Stimulated activated CD8-positive, alpha-beta memory T cell treated with anti-CD3 and anti-CD28 coated beads, Interleukin-15, amount 100 ng/mL, for 48 hours (primary cell): ENCODE measurements around the gene PCNX2.

Source experiments
- DNase-seq, 2 donors: peaks; one replicate each; pipeline ENCODE4 v3.0.0-alpha.2; 2020; ENCODE audit warnings: low read depth in 2 of 2

PCNX2 gene

GRCh38 chr1:233295237-233295974 is at the start of gene PCNX2:
Gene PCNX2, minus strand, starts transcription at chr1:233295725. Its CDS starts 247 bp downstream, at chr1:233295478.
- peak; percentile 54 to 68 for DNase-seq

GRCh38 chr1:233343262-233343661 is 47.7 kb upstream of the PCNX2 start:
- DNase-seq = no peak

DNA sequence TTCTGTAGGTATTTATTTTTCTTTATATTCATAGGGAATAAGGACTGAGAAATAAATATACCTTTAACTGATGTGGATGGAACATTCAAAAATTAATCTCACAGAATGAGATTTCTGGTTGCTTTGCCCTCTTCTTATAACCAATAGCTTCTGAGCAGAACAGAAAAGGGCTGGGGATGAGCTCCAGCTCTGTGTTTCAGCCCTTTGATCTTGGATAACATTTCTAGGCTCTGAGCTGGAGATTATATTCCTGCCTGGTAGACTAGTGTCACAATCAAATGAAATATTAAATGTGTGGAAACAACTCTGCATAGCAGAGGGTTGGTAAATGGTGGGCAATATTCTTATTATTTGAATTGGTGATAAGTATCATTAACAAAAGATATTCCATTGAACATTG is 46.6 kb upstream of the PCNX2 start:
- no peak for DNase-seq

- no peak for DNase-seq
Measured at GRCh38 chr1:233340966-233341516, 45.5 kb upstream of the PCNX2 start.

DNA sequence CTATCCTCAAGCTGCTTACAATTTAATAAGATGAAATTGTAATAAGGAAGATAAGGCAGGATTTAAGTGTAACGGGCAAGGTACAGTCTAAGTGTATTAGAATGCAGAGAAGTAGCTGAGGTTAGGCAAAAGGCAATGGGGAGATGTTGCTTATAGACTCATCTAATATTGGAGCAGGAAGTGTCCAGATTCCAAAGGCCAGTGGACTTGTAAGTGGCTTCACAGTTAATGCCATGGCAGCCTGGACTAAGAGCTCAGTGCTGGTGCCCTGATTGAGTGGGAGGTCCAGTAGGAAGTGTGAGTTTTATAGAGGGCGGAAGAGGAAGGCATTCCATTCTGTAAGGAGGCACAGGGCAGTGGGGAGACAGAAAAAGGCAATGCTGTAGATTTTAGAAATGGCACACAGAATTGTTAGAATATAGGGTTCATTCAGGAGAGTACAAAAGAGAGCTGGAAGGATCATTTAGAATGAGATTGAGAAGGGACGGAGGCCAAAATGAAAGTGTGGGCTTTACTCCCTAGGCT is 44.6 kb upstream of the PCNX2 start:
- DNase-seq = no peak

DNA sequence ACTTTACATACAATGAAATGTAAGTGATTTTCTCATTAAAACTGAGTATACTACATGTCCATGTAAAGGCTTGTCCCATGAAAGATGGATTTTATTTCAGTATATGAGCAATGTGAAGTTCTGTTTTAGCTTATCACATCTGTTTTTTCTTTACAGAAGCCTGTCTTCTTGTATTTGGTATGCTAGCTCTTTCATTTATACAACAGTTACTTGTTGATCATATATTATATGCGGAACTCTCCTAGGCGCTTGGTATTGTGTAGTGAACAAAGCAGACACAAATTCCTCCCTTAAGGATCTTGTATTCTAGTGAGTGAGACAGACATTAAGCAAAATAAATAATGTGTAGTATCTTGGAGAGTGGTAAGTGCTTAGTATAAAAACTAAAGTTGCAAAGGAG is 42.6 kb upstream of the PCNX2 start:
- DNase-seq = no peak

DNA sequence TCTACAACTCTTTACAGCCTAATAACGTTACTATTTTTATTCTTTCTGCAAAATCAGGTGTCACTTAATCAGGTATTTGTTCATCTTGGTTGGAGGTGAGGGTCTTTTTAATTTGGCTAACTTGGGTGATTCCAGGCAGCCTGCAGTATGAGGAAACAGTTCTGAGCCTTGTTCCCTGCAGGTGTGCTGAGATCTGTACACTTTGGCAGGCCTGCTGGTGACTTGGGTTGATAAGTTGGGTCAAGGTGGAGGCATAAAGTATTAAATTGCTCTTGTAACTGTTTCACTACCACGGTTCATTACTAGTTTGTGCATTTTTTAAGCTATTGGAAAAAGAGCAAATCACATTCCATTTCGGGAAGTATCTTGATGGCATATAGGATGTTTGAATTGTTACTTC is 42.0 kb upstream of the PCNX2 start:
- no peak for DNase-seq

DNA sequence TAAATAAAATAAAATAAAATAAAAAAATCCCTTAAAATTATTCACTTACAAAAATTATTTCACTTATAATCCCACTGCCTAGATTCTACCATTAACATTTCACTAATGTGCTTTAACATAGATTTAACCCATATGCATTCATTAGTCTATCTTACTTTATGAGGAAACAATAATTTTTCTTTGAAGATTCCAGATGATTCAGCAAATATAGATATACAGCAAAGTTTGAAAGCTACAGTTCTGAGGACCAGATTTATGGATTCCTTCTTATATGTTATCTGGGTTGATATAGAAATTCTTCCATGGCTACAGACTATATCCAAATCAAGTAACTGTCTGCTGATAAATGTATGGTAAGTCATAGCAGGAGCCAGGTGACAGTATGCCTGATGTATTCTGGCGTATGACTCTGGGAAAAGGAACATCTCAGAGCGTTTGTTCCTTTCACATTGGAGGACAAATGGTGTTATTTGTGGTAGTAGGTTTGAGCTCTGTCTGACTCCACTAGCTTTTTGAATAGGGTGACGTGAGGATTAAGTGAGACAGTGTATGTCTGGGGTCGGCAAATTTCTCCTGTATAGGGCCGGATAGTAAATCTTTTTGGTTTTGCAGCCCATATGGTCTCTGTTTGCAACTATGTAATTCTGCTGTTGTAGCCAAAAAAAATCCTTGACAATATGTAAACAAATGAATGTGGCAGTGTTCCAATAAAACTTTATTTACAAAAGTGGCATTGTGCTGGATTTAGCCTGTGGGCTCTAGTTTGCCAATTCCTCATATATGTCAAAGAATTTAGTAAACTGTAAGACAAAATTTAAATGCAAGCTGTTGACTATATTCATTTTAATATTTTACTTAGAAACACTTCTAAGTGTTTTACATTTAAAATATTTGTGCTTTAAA is 41.3 kb upstream of the PCNX2 start:
- no peak for DNase-seq

GRCh38 chr1:233334092-233334491 is 38.6 kb upstream of the PCNX2 start:
- no peak for DNase-seq

- no peak for DNase-seq
Measured at GRCh38 chr1:233333086-233333485, 37.6 kb upstream of the PCNX2 start.

DNA sequence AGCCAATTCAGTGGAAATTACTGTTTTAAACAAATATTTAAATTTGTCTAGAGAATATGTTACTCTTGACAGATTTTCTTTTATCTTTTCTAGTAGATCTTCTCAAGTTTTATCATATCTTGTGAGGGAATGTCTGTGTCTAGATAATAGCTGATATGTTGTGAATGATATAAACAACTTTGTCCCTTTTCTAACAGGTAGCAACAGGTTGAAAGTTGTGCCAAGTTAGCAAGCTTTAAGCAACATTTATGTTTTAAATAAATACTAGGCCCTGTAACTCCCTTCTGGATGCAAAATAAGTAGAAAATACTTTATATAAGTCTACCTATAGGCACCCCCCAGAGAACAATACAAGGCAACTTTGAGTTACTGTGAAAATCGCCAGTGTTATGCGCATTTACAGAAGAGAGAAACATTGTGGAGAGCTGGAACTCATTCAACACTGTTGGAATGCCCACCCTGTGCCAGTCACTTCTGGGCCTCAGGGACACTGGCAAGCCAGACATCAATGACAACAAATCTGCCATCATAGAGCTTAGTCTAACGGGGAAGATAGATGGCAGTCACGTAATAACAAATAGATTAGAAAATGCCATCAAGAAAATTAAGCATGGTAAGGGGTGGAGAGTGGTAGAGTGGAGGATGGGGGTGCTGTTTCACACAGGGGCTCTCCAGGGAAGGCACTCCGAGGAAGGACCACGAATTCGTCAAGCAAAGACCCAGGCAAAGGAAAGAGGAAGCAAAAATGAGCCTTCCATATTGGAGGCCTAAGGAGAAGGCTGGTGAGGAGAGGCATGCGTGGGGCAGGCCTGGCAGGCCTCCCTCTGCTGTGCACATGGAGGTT is 36.4 kb upstream of the PCNX2 start:
- DNase-seq = no peak

- DNase-seq = no peak
Measured at GRCh38 chr1:233328142-233328921, 32.8 kb upstream of the PCNX2 start.

- no peak for DNase-seq
Measured at GRCh38 chr1:233327651-233328141, 32.2 kb upstream of the PCNX2 start, which contains the start of gene MAP3K21. Gene MAP3K21, plus strand, starts transcription at chr1:233327724. Its CDS starts 305 bp downstream, at chr1:233328029.

GRCh38 chr1:233326811-233327650 is 31.5 kb upstream of the PCNX2 start:
- DNase-seq = peak; percentile 71 to 87

DNA sequence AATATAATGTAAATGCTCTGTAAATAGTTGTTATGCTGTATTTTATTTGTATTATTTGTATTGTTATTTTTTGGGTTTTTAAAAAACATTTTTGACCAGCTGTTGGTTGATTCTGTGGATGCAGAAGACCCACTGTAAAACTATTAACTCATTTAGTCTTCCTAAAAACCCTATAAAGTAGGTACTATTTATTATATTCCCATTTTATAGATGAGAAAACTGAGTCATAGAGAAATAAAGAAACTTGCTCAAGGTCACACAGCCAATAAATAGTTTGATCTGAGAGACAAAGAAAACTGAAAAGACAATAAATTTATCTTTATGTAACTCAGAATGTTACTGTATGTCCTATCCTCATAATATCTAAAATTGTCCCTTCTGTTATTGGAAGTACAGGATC is 30.8 kb upstream of the PCNX2 start:
- DNase-seq = no peak

DNA sequence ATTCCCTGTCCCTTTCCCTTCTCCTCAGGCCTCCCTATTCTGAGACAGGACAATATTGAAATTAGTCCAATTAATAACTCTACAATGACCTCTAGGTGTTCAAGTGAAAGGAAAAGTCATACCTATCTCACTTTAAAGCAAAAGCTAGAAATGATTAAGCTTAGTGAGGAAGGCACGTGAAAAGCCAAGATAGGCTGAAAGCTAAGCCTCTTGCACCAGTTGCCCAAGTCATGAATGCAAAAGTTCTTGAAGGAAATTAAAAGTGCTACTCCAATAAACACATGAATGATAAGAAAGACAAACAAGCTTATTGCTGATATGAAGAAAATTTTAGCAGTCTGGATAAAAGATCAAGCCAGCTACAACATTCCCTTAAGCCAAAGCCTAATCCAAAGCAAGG is 28.2 kb upstream of the PCNX2 start:
- DNase-seq = no peak

- DNase-seq = no peak
Measured at GRCh38 chr1:233320023-233320422, 24.5 kb upstream of the PCNX2 start.

DNA sequence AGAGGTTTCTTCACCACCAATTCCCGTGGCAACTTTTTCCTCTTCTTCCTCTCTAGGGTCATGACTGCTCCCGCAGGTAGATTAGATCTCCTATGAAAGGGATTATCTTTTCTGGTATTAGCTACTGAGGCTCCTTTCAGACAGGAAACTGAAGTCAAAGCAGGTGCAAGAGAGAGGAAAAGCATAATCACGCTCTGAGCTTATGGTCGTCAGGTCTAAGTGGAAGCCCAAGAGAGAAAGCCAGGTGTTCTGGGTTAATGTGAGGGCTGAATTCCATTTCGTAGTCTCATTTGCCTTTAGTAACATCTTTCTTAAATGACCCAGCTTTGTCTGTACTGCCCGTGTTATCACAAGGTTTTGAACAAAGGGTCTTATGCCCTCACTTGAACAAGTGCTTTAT is 23.7 kb upstream of the PCNX2 start:
- DNase-seq = no peak

DNA sequence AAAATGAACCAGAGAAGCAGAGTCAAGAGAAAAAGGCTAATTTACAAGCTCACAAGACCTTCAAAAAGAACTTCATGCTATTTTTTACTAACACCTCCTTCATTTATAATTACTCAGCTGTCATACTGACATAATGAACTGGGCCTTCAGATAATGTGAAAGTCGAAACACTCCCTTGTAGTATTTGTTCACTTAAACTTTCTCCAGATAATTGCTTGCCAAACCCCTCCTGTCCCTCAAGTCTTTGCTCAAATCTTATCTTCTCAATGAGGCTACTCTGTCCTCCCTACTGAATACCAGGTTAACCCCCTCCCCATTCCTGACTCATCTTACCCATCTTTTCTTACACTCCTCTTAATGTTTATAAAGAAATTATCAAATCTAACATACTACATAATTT is 20.9 kb upstream of the PCNX2 start:
- DNase-seq = no peak
